Mucosa of stomach (tissue), 1 donor: ENCODE data around the gene RBM47.

ENCODE experiments used
- H3K27me3 ChIP-seq: one replicate; pipeline ENCODE4 v1.7.0; 2013; ENCODE audit warnings: mild to moderate bottlenecking, low read length; ENCODE audit not compliant: control insufficient read depth, insufficient read depth
- H3K36me3 ChIP-seq: one replicate; pipeline ENCODE4 v1.7.0; 2013; ENCODE audit warnings: low read length; ENCODE audit not compliant: control insufficient read depth, insufficient read depth
- H3K4me1 ChIP-seq: one replicate; pipeline ENCODE4 v1.7.0; 2013; ENCODE audit warnings: mild to moderate bottlenecking, low read length; ENCODE audit not compliant: control insufficient read depth, insufficient read depth
- H3K4me3 ChIP-seq: one replicate; pipeline ENCODE4 v1.7.0; 2013; ENCODE audit warnings: low read length
- H3K9ac ChIP-seq: one replicate; pipeline ENCODE4 v1.7.0; 2013; ENCODE audit warnings: mild to moderate bottlenecking, low read length, moderate library complexity
- H3K9me3 ChIP-seq: one replicate; pipeline ENCODE4 v1.7.0; 2013; ENCODE audit warnings: mild to moderate bottlenecking, low read length, moderate library complexity; ENCODE audit not compliant: control insufficient read depth
- donor health status: Pancreatic carcinoma.

The RBM47 gene

DNA sequence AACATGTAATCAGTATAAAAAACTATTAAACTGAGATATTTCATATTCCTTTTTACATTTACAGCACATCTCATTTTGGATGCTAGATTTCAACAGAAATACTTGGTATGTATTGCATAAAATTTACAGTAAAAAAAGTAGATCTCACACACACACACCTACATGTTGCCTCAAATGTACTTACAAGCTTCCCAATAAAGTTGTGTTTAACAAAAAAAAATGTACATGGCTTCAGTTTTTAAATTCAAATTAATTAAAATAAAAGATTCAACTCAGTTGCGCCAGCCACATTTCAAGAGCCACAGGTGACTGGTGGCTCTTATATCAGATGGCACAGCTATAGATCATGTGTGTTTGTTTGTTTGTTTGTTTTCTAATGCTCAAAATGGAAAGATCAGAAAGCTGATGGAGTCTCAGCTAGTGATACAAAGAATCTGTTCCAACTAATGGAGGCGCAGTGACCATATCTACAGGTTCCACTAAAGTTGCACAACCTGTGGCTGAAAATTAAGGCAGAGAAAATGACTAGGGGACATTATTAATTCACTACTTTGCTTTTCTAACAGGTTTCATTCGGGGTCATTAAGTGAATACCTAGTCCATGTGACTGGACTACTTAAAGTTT is 45.0 kb downstream of the RBM47 start:
- no peaks in the 10 kb centered on the region for H3K36me3 ChIP-seq
- H3K9ac ChIP-seq: peak overlapping the region; percentile 1
- H3K9me3 ChIP-seq: no peaks in the 10 kb centered on the region
- no peak overlapping the region for H3K4me3 ChIP-seq
- H3K4me1 ChIP-seq: peaks cover 23% of the 10 kb centered on the region
- no peaks in the 10 kb centered on the region for H3K27me3 ChIP-seq

DNA sequence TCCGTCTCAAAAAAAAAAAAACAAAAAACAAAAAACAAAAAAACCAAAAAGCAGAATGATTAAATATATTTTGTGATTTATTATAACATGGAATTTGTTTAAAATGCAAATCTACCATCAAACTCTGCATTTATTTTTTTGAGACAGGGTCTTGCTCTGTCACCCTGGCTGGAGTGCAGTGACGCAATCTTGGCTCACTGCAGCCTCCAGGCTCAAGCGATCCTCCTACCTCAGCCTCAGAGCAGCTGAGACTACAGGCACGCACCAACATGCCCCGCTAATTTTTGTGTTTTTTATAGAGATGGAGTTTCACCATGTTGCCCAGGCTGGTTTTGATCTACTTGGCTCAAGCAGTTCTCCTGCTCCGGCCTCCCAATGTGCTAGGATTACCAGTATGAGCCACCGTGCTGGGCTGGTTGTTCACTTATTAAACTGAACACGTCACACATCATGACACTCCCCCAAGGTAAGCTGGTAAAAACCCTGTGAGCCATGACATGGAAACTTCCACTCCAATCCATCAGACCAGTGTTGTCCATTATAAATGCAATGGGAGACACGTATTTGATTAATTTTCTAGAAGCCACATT is 45.7 kb downstream of the RBM47 start:
- H3K9ac ChIP-seq: no peak overlapping the region
- H3K27me3 ChIP-seq: no peaks in the 10 kb centered on the region
- H3K4me1 ChIP-seq: peaks cover 23% of the 10 kb centered on the region
- no peaks in the 10 kb centered on the region for H3K9me3 ChIP-seq
- H3K36me3 ChIP-seq: no peaks in the 10 kb centered on the region
- H3K4me3 ChIP-seq: no peak overlapping the region

DNA sequence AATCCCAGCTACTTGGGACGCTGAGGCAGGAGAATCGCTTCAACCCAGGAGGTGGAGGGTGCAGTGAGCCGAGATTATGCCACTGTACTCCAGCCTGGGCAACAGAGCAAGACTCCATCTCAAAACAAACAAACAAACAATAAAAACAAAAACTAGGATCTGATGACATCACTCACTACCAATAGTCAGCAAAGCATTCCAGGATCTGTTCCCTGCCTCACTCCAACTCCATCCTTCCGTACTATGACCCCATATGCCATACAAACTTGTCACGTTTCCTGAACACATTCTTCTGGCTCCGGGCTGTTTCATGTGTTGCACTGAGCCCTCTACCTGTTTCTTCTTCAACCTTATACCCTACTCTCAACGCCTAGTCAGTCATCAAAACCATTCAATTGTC is 47.3 kb downstream of the RBM47 start:
- H3K4me3 ChIP-seq: no peak overlapping the region
- peaks cover 33% of the 10 kb centered on the region for H3K4me1 ChIP-seq
- H3K9me3 ChIP-seq: no peaks in the 10 kb centered on the region
- H3K9ac ChIP-seq: no peak overlapping the region
- no peaks in the 10 kb centered on the region for H3K27me3 ChIP-seq
- H3K36me3 ChIP-seq: no peaks in the 10 kb centered on the region

DNA sequence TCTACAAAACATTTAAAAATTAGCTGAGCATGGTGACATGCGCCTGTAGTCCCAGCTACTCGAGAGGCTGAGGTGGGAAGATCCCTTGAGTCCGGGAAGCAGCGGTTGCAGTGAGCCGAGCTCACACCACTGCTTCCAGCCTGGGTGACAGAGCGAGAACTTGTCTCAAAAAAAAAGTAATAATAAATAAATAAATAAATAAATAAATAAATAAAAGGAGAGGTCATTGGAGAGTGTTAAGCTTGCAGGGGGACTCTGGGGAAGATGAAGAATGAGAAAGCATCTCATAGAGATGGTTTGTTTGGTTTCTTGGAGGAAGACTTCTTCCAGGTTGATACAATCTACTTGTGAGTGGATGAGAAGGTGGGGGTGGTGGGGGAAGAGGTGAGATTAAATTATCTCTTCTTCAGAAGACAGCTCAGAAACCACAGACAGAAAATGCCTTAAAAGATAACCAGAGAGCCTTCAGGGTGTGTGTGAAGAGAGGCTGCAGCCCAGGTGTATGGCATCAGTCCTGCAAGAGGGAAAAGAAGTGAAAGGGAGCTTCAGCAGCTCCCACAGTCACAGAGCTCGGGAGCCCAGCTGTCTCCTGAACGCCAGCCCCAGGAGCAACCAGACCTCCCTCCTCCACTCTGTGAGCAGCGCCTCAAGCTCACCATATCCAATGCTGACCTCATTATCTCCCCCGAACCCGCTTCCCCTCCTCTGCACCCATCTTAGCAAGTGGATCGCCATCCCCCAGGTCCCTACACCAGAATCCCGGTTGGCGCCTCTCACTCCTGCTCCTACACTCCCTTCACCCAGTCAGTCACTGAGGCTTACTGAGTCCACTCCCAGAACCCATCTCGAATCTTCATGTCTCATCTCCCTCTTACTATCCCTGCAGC is 48.2 kb downstream of the RBM47 start:
- Histone ChIP-seq H3K4me3 (no peak overlapping the region), H3K36me3 (no peaks in the 10 kb centered on the region), H3K4me1 (peaks cover 40% of the 10 kb centered on the region), H3K9me3 (no peaks in the 10 kb centered on the region), H3K9ac (no peak overlapping the region), H3K27me3 (no peaks in the 10 kb centered on the region)

DNA sequence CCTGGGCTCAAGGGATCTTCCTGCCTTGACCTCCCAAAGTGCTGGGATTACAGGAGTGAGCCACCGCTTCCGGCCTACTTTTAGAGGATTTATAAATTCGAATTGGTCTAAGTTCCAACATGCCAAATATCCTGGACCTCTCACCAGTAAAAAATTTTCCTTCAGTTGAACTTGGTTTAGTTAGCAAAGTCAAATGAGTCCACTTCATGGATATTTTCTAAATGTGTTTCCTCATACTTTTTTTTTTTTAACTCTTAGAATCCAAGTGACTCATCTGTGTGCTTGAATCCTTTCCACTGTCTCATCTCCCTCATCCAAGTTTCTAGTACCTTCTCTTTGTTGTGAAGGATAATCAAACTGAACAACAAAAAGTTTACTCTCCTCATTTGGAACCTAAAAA is 49.7 kb downstream of the RBM47 start:
- no peaks in the 10 kb centered on the region for H3K27me3 ChIP-seq
- H3K4me1 ChIP-seq: peaks cover 38% of the 10 kb centered on the region
- no peaks in the 10 kb centered on the region for H3K9me3 ChIP-seq
- H3K36me3 ChIP-seq: no peaks in the 10 kb centered on the region
- no peak overlapping the region for H3K9ac ChIP-seq
- no peak overlapping the region for H3K4me3 ChIP-seq

DNA sequence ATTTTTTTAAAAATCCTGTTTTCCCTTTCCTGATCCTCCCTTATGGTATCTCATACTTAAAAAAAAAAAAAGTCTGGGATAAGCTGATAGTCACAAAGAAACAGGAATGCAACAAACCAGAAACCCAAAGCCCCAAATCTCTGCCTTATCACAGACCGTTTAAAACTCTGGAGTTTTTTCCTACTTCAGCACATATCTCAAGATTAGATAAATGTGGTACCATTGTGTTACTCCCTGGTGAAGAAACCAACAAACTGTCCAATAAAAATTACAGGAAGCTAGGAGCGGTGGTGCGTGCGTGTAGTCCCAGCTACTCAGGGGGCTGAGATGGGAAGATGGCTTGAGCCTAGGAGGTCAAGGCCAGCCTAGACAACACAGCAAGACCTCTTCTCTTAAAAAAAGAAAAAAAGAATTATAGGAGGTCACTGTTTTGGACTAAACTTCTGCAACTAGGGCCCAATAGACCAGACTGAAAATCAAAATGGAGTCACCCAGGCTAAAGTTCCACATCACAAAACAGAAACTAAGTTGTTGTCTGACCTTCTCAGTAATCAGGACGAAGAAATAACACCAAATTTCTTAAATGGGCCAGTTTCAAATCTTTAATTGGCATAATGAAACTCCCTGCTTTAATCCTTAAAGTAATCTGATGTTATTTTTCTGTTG is 51.9 kb downstream of the RBM47 start:
- Histone ChIP-seq H3K27me3 (no peaks in the 10 kb centered on the region), H3K4me3 (no peak overlapping the region), H3K9ac (peak overlapping the region; percentile 65), H3K36me3 (no peaks in the 10 kb centered on the region), H3K9me3 (no peaks in the 10 kb centered on the region), H3K4me1 (peaks cover 33% of the 10 kb centered on the region)

DNA sequence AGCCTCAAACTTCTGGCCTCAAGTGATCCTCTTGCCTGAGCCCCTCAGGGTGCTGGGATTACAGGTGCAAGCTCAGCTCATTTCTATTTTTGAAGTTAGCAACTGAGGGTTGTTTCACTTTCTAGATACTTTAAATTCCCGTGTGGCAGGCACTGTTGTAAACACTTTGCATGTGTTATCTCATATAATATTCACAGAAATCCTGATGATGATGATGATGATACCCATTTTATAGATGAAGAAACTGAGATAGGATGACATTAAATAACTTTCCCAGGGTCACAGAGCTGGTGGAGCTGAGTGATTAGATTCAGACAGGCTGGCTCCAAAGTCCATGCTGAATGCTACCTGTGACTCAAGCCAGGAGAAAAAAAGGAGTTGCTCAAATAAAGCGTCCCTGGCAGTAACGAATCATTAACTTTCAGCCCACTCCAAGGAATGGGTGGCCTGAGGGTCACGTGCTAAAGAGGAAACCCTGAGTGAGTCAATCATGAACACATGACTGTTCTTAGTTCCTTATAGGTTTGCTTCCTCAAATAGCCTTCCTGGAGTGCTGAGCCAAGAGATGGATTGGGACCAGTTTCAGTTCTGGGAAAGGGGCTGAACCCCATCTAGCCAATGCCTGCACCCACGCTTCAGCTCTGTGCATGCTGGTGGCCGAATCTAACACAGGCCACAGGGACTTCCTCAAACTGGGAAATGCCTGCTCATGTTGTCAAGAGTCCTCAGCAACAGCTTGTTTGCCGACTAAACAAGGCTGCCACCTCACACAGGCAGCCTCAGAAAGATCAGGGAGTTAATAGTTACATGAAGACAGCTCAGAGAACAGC is 52.8 kb downstream of the RBM47 start:
- Histone ChIP-seq H3K27me3 (no peaks in the 10 kb centered on the region), H3K9me3 (no peaks in the 10 kb centered on the region), H3K4me1 (peaks cover 33% of the 10 kb centered on the region), H3K36me3 (no peaks in the 10 kb centered on the region), H3K4me3 (no peak overlapping the region), H3K9ac (peak overlapping the region; percentile 65)

DNA sequence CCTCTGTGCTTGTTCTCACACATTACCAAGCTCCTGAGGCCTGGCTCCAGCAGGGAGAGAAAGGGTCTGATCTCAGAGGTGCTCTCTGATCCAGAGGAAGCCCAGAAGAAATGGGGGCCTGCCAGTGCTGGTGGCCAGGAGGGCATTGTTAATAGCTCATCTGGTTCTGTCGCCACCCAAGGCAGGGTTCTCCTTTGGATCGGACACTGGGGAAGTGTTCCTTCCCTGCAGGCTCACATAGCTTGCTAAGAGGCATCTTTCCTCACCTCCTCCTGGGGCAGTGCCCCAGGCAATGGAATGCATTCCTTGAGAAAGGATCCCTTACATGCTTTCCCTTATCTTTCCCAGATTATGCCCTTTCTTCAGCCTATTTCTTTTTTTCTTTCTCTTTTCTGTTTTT is 53.8 kb downstream of the RBM47 start:
- Histone ChIP-seq H3K27me3 (no peaks in the 10 kb centered on the region), H3K4me3 (no peak overlapping the region), H3K9ac (no peak overlapping the region), H3K9me3 (no peaks in the 10 kb centered on the region), H3K4me1 (peaks cover 31% of the 10 kb centered on the region), H3K36me3 (no peaks in the 10 kb centered on the region)

DNA sequence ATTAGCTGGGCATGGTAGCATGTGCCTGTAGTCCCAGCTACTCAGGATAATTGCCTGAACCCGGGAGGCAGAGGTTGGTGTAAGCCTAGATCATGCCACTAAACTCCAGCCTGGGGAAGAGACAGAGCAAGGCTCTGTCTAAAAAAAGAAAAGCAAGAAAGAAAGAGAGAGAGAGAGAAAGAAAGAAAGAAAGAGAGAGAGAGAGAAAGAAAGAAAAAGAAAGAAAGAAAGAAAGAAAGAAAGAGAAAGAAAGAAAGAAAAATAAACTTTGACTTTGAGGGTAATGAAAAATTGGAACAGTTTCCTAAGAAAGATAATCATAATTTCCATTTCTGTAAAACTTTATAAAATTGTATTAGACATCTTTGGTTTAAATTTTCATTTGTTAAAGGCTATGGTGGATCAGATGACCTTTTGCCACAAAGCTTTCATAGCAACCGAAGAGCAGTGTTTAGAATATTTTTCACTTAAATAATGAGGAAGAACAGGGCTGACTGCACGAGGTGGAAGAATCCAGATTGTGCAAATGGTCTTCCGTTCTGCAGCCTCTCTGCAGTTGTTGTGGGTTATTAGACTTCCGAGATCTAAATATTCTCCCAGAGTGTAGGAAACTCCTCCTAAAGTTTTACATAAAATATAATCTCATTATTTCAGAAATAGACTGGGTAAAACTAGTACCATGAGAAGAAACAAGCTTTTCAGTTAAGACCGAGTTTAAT is 55.9 kb downstream of the RBM47 start:
- H3K9ac ChIP-seq: no peak overlapping the region
- H3K27me3 ChIP-seq: no peaks in the 10 kb centered on the region
- H3K4me1 ChIP-seq: peaks cover 28% of the 10 kb centered on the region
- no peaks in the 10 kb centered on the region for H3K36me3 ChIP-seq
- no peaks in the 10 kb centered on the region for H3K9me3 ChIP-seq
- H3K4me3 ChIP-seq: no peak overlapping the region

DNA sequence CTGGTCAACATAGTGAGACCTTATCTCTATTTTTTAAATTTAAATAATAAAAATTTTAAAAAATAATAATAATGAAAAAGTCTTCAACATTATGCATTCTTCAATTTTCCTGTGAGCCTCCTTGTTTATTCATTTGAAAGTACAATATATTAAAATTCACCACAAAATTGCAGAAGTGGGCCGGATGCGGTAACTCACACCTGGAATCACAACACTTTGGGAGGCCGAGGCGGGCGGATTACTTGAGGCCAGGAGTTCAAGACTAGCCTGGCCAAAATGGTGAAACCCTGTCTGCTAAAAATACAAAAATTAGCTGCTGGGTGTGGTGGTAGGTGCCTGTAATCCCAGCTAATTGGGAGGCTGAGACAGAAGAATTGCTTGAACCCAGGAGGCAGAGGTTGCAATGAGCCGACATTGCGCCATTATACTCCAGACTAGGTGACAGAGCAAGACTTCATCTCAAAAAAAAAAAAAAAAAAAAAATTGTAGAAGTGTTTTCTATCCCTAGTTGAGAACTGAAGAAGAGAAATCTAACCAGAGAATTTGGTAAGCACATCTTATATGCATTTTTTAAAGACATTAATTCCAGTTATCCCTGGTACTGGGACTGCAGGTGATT is 56.9 kb downstream of the RBM47 start:
- Histone ChIP-seq H3K9me3 (no peaks in the 10 kb centered on the region), H3K36me3 (no peaks in the 10 kb centered on the region), H3K9ac (no peak overlapping the region), H3K27me3 (no peaks in the 10 kb centered on the region), H3K4me1 (peaks cover 21% of the 10 kb centered on the region), H3K4me3 (no peak overlapping the region)

DNA sequence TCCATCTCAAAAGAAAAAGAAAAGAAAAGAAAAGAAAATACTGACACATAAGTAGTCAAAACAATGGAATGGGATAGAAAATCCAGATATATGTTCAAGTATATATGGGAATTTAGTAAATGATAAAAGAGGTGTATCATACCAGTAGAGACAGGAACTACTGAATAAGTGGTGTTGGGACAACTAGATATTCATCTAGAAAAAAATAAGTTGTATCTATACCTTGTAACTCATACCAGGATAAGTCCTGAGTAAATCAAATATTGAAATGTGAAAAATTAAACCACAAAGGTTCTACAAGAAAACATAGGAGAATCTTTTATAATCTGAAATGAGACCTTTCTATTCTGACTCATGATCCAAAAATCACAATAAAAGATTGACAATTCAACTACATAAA is 58.5 kb downstream of the RBM47 start:
- Histone ChIP-seq H3K27me3 (no peaks in the 10 kb centered on the region), H3K36me3 (no peaks in the 10 kb centered on the region), H3K9ac (no peak overlapping the region), H3K4me3 (no peak overlapping the region), H3K4me1 (peaks cover 8% of the 10 kb centered on the region), H3K9me3 (no peaks in the 10 kb centered on the region)
